Transverse colon (tissue), 4 donors: ENCODE data around the gene LGALS3BP. TPM values are rescaled to one million over a fixed set of nuclear protein-coding genes. Genes with fewer than 3 reads are reported as not detected.
A peak's percentile ranks its signal among the peaks of the same experiment; 100 is the strongest.

Experiments
- DNase-seq: peaks from one replicate; pipeline ENCODE4 v3.0.0-alpha.2; 2019
- H3K27ac ChIP-seq, 4 donors: fragments of 200-600 bp; sonication (generic); 2 replicates each; pipeline ENCODE4 v1.5.1; 2016 to 2018; ENCODE audit warnings: inconsistent platforms in 4 of 4
- H3K27me3 ChIP-seq: fragments of 200-600 bp; sonication (generic); 2 replicates; pipeline ENCODE4 v1.5.1; 2017; ENCODE audit warnings: inconsistent platforms
- H3K36me3 ChIP-seq, 4 donors: fragments of 200-600 bp; sonication (generic); 2 replicates each; pipeline ENCODE4 v1.5.1; 2017 to 2019; ENCODE audit warnings: inconsistent platforms in 4 of 4
- H3K4me1 ChIP-seq, 4 donors: fragments of 200-600 bp; sonication (generic); 2 replicates each; pipeline ENCODE4 v1.5.1; 2017 to 2020; ENCODE audit warnings: inconsistent platforms in 4 of 4
- H3K4me3 ChIP-seq, 4 donors: fragments of 200-600 bp; sonication (generic); 1 replicate in 1 of 4; 2 replicates in 3 of 4; pipeline versions ENCODE4 v1.5.1 to v1.6.1; 2017 to 2019; ENCODE audit warnings: inconsistent platforms in 4 of 4
- H3K9me3 ChIP-seq, 2 donors: fragments of 200-600 bp; sonication (generic); 2 replicates each; pipeline ENCODE4 v1.5.1; 2017 to 2019; ENCODE audit warnings: inconsistent platforms in 2 of 2
- EP300 ChIP-seq: sonication (generic); formaldehyde crosslinking; IDR thresholded peaks from one replicate; pipeline ENCODE4 v1.6.1; 2017; ENCODE audit warnings: antibody characterized with exemption, low read depth
- POLR2A ChIP-seq: fragments of 450-650 bp; IDR thresholded peaks from one replicate; pipeline ENCODE4 v1.6.1; 2016; ENCODE audit warnings: antibody characterized with exemption, mild to moderate bottlenecking, moderate library complexity
- POLR2AphosphoS5 ChIP-seq, 3 donors: sonication (generic); formaldehyde crosslinking; IDR thresholded peaks; one replicate each; pipeline ENCODE4 v1.6.1; 2016; ENCODE audit warnings: antibody characterized with exemption in 3 of 3
- WGBS, 2 donors: methylation state at CpG; one replicate each; pipeline ENCODE4 v1.1.5; 2018; ENCODE audit warnings: low coverage in 1 of 2; 5-methylcytosine and 5-hydroxymethylcytosine counted together
- in situ Hi-C, 4 donors: fragments of 200-750 bp; cut with MboI; loops; one replicate each; pipeline versions ENCODE4 v1.15.0 to v1.15.1; 2017; ENCODE audit warnings: low sequenced_read_pairs in 3 of 4, low pct_ligation_motif_present in 1 of 4, low pct_unique_long_range_greater_than_20kb in 1 of 4
- intact Hi-C: fragments of 100-400 bp; cut with DNase I; formaldehyde crosslinking; loops from one replicate; pipeline ENCODE4 v1.15.1; 2023; ENCODE audit warnings: low total_unique reads
- total RNA-seq, 4 donors: library from RNA; depleted of rRNA; stranded (reverse); fragments of >200 nt; gene quantifications; one replicate each; pipeline ENCODE4 v1.1.0, GENCODE V29; 2016
- TF ChIP-seq, protein P1 (sequence below), 5 experiments: fragments of 200-600 bp in 3 of 5; fragments of 450-650 bp in 2 of 5; sonication (generic) in 3 of 5; IDR thresholded peaks; 1 replicate in 2 of 5; 2 replicates in 3 of 5; pipeline ENCODE4 v1.5.1; 2016 to 2017; ENCODE audit warnings: antibody characterized with exemption in 5 of 5, inconsistent platforms in 3 of 5, mild to moderate bottlenecking in 2 of 5, moderate library complexity in 1 of 5

Gene LGALS3BP
- total RNA-seq, 4 donors from 2014 or later: 796 to 1,440 (median 1,077) TPM

DNA sequence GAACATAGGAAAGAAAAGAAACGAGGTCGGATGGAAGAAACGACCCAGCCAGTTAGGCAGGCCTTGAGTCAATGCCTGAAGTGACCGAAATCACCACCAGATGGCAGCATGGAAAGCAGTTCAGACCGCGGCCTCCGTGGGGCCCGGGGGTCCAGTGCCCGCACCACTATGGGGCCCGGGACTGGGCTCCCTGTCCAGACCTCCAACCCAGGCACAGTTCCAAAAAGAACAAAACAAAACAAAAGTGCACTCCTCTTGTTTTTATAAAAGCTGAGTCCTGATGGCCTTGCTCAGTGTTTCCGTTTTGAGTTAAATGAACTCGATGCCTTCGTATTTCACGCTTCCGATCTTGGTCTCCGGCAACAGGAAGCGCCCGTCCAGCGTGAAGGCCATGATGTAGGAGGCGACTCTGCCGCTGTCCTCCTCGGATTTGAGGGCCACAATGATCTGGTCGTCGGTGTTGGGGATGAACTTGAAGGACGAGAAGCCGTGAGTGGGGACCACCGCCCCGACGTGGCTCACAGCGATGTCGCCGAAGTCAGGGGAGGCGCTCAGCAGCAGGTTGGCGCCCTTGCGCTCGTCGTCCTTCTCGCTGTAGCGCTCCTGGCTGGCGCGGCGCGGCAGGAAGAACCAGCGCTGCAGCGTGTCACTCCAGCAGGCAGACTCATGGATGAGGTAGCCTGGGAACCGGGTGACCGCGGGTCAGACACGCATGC lies 13.7 kb upstream of the LGALS3BP start:
- intact Hi-C loops (no loop called here), in situ Hi-C loops (no loop called here)
- H3K36me3 ChIP-seq: peaks cover 0 to 30% (median 9%) of the 10 kb centered on the region in 4 donors
- TF ChIP-seq EP300 (no peak), POLR2AphosphoS5 (IDR thresholded peaks at IDR 0.05) (no peak)
- TF ChIP-seq, protein P1, sequence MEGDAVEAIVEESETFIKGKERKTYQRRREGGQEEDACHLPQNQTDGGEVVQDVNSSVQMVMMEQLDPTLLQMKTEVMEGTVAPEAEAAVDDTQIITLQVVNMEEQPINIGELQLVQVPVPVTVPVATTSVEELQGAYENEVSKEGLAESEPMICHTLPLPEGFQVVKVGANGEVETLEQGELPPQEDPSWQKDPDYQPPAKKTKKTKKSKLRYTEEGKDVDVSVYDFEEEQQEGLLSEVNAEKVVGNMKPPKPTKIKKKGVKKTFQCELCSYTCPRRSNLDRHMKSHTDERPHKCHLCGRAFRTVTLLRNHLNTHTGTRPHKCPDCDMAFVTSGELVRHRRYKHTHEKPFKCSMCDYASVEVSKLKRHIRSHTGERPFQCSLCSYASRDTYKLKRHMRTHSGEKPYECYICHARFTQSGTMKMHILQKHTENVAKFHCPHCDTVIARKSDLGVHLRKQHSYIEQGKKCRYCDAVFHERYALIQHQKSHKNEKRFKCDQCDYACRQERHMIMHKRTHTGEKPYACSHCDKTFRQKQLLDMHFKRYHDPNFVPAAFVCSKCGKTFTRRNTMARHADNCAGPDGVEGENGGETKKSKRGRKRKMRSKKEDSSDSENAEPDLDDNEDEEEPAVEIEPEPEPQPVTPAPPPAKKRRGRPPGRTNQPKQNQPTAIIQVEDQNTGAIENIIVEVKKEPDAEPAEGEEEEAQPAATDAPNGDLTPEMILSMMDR (IDR thresholded peaks at IDR 0.05): peak; percentile 77 to 89 (median 79)
- peaks cover 6 to 59% (median 50%) of the 10 kb centered on the region in 4 donors for H3K4me1 ChIP-seq
- no peaks in the 10 kb centered on the region for H3K9me3 ChIP-seq
- peak; percentile 60 for DNase-seq
- peak overlapping the region in 3 of 4 donors; percentile 81 to 89 (median 83) for H3K27ac ChIP-seq
- H3K4me3 ChIP-seq: no peak overlapping the region
- WGBS, 2 donors: 34 to 76% methylated on average over 4 to 48 of the region's 49 CpGs
- H3K27me3 ChIP-seq: no peaks in the 10 kb centered on the region

DNA sequence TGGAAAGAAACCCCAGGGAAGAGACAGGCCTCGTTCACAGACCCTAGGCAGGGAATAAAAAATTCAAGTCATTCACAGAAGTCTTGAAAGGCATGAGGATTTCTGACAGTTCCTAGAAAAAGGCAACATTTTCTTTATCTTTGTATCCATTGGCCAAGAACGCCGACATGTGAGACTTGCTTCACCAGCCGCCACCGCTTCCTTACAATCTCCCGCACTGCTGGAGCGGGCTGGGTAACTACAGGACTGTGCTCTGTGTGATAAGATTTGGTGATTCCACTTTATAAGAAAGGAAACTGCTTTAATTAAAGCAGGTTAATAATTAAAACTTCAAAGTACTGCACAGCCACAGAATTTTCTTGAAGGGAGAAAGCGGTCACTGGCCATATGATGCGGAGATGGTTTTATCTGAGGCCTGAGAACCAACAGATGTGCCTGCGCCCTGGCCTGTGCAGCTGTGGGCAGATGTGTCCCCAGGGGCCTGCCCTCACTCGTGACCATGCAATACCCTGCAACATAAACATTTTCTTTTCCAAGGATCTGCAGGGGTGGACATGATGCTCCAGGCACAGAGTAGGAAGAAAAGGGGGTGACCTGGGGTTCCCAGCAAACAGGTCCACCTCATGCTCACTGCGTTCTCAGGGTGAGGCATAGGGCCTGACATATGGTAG lies 13.0 kb upstream of the LGALS3BP start:
- WGBS, 2 donors: 81 to 88% methylated on average over 6 to 12 of the region's 12 CpGs
- H3K27ac ChIP-seq: peak overlapping the region in 3 of 4 donors; percentile 19 to 81 (median 38)
- no peaks in the 10 kb centered on the region for H3K9me3 ChIP-seq
- in situ Hi-C loops: no loop called here
- peaks cover 0 to 30% (median 9%) of the 10 kb centered on the region in 4 donors for H3K36me3 ChIP-seq
- TF ChIP-seq POLR2AphosphoS5 (IDR thresholded peaks at IDR 0.05): no peak
- no peak for TF ChIP-seq EP300
- TF ChIP-seq, protein P1 (IDR thresholded peaks at IDR 0.05): no peak
- no peak for TF ChIP-seq POLR2A
- no peak overlapping the region for H3K4me3 ChIP-seq
- peak; percentile 6 for DNase-seq
- intact Hi-C loops: no loop called here
- H3K4me1 ChIP-seq: peaks cover 0 to 59% (median 43%) of the 10 kb centered on the region in 4 donors
- no peaks in the 10 kb centered on the region for H3K27me3 ChIP-seq

DNA sequence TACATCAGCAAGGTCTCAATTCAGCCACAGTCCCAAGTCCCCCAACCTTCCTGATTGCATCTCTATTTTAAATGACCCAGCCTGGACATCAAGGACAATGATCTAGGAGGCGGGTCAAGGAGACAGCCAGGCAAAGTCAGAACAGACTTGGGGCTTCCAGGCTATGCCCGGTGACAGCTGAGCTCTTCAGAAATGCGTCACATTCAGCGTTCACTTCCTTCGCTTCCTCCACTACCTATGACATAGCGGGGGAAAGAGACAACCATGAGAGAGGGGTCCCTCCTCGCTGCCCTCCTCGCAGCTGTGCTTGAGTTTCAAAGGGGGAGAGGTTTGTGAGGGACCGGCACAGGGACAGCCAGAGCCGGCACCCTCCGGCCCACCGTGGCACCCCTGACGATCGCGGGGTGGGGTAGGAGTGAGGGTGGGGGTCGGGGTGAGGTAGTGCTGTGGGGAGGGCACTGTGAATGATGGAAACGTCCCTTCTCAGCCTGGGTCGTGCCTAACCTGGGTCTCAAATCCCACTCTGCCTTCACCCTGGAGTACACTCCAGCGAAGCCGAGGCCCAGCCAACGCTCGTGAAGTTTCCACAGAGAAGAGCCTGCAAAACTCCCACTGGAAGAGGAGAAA lies 12.3 kb upstream of the LGALS3BP start:
- in situ Hi-C loops (no loop called here), intact Hi-C loops (no loop called here)
- Histone ChIP-seq H3K4me3 (no peak overlapping the region), H3K9me3 (no peaks in the 10 kb centered on the region), H3K36me3 (peaks cover 0 to 30% (median 9%) of the 10 kb centered on the region in 4 donors), H3K27me3 (no peaks in the 10 kb centered on the region), H3K27ac (no peak overlapping the region), H3K4me1 (peaks cover 4 to 59% (median 39%) of the 10 kb centered on the region in 4 donors)
- WGBS, 2 donors: 60 to 92% methylated on average over 1 to 22 of the region's 22 CpGs
- peak; percentile 4 for DNase-seq
- no peak for TF ChIP-seq POLR2AphosphoS5 (IDR thresholded peaks at IDR 0.05)
- TF ChIP-seq, protein P1 (IDR thresholded peaks at IDR 0.05): no peak
- TF ChIP-seq EP300: no peak
- no peak for TF ChIP-seq POLR2A
